GM19452 (cell line): ENCODE results near the gene GUCY2D.

ENCODE experiments used
- ATAC-seq: cut with Tn5 transposase; IDR thresholded peaks from one replicate; pipeline ENCODE4 v1.9.1; 2021; ENCODE audit not compliant: unreplicated experiment

The GUCY2D gene

DNA sequence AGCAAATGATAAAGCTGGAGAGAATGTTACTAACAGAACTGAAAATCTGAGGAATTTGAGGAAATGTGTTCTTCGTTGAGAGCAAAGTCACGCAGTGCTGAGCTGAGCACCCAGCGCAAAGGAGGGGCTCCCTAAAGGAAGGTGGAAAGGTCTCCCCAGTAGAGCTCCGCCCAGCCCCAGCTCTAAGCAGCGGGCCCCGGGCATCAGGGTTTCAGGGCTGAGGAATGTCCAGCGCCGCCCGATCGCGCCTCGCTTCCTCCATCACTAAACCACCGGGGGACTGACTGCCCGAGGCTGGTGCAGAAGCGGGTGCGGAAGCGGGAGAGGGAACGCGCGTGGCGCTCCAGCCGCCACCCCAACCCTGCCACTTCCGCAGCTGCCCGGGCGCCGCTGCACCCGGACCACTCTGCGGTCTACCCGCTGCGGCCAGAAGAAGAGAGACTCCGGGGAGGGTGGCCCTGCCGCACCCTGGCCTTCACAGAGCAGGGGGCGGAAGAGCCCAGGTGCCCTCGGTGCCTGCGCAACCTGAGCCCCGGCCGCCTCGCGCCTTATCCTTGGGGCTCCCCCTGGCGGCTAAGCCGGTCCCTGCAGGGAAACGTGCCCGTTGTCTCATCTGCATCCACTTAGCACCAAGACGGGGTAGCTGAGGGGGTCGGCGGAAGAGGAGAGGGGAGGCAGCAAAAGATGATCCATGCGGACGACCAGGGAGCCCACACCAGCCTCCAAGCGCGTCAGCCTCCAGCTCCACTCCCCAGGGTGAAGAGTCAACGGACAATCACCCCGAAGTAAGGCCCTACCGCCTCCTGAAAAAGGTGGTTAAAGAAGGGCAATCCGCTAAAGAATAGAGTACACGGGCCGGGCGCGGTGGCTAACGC is 12.4 kb upstream of the GUCY2D start:
- ATAC-seq, result peak; percentile 80

DNA sequence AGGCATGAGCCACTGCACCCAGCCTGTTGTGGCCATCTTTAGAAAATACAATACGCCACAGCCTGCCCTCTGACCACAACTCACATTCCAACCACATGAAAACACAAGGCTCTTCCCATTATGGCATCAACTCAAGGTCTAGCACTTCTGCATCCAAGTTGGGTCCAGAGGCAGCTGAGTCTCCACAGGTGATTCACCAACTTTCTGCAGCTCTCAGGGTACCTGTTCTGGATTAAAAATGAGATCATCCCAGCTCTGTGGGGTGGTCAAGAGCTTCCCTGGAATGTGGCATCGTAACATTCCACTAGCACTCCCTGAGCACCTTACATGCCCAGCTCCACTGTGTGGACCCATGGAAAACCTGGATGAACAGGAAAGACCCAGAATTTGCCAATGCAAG is 9.9 kb upstream of the GUCY2D start:
- ATAC-seq, result no peak

GRCh38 chr17:7992924-7993323 is 9.5 kb upstream of the GUCY2D start:
- ATAC-seq, result no peak

GRCh38 chr17:7993972-7994589 is 8.3 kb upstream of the GUCY2D start:
- ATAC-seq, result no peak

DNA sequence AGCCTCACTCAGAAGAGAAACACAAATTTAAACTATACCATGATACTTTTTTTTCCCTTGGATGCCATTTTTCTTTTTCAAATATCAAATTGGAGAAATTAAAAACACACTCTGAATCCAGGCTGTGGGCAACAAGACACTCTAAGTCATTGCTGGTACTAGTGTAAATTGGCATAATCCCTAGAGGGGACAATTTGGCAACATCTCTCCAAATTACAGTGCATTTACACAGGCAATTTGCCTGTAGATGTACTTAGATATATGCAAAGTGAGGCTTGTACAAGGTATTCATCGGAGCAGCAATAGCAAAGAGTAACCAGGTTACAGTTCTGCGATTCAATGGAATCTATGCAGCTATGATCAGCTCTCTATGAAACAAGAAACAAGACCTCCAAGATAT is 6.7 kb upstream of the GUCY2D start:
- ATAC-seq, result no peak

GRCh38 chr17:7997186-7997585 is 5.2 kb upstream of the GUCY2D start:
- ATAC-seq, result no peak

DNA sequence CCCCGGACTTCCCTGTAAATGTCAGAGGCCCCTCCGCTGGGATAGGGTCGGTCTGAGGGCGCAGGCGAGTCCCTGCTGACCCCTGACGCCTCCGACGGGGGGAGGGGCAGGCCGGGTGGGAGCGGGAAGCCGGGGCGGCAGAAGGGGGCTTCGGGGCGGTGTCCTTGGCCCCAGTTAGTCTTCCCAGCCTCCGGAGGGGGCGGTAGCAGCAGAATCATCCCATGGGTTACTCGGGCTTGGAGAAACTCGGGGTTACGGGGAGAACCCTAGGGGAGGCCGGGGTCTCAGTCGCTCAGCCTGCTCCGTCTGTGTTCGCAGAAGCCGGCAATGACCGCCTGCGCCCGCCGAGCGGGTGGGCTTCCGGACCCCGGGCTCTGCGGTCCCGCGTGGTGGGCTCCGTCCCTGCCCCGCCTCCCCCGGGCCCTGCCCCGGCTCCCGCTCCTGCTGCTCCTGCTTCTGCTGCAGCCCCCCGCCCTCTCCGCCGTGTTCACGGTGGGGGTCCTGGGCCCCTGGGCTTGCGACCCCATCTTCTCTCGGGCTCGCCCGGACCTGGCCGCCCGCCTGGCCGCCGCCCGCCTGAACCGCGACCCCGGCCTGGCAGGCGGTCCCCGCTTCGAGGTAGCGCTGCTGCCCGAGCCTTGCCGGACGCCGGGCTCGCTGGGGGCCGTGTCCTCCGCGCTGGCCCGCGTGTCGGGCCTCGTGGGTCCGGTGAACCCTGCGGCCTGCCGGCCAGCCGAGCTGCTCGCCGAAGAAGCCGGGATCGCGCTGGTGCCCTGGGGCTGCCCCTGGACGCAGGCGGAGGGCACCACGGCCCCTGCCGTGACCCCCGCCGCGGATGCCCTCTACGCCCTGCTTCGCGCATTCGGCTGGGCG is 542 bp downstream of the GUCY2D start:
- no peak for ATAC-seq

DNA sequence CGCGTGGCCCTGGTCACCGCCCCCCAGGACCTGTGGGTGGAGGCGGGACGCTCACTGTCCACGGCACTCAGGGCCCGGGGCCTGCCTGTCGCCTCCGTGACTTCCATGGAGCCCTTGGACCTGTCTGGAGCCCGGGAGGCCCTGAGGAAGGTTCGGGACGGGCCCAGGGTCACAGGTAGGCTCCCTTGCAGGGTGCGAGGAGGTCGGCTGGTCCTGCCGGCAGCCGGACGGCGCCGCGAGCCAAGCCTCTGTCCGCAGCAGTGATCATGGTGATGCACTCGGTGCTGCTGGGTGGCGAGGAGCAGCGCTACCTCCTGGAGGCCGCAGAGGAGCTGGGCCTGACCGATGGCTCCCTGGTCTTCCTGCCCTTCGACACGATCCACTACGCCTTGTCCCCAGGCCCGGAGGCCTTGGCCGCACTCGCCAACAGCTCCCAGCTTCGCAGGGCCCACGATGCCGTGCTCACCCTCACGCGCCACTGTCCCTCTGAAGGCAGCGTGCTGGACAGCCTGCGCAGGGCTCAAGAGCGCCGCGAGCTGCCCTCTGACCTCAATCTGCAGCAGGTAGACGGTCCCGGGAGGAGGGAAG is 1.3 kb downstream of the GUCY2D start:
- ATAC-seq, result no peak

GRCh38 chr17:8004899-8005298 is 2.5 kb downstream of the GUCY2D start:
- no peak for ATAC-seq

DNA sequence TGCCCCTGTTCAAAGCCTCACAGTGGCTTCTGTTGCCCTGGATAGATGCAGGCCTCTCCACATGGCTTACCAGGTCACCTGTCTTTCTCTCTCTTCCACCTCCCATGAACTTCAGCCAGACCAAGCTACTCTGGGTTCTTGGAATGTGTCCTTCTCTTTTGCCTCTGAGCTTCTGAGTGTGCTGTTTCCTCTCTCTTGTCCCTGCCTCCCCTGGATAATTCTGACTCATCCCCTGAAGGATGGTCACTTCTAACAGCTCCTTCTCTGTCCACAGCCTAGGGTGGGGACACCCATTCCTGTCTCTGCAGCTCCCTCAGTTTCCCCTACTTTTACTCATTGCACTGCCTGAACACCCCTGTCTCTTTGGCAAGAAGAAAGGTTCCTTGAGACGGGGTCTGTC is 2.9 kb downstream of the GUCY2D start:
- ATAC-seq, result no peak

DNA sequence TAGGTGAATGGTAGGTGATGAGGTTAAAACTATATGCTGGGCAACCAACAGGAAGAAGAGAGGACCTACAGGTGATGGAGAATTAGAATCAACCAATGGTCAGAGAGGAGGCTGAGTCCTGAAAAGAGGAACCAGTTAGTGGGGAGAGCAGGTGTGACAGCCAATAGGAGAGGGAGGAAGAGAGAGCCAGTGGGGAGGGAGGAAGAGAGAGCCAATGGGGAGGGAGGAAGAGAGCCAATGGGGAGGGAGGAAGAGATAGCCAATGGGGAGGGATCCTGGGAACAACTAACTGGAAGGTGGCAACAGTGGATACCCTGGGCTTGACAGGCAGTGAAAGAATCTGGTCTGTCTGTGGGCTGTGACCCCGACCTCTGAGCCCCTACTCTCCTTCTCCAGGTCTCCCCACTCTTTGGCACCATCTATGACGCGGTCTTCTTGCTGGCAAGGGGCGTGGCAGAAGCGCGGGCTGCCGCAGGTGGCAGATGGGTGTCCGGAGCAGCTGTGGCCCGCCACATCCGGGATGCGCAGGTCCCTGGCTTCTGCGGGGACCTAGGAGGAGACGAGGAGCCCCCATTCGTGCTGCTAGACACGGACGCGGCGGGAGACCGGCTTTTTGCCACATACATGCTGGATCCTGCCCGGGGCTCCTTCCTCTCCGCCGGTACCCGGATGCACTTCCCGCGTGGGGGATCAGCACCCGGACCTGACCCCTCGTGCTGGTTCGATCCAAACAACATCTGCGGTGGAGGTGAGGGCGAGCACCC is 3.7 kb downstream of the GUCY2D start:
- no peak for ATAC-seq

- no peak for ATAC-seq
Observed at GRCh38 chr17:8006836-8007680, 4.6 kb downstream of the GUCY2D start.

- ATAC-seq, result no peak
Observed at GRCh38 chr17:8007836-8008235, 5.4 kb downstream of the GUCY2D start.

GRCh38 chr17:8012045-8012580 is 9.7 kb downstream of the GUCY2D start:
- no peak for ATAC-seq

DNA sequence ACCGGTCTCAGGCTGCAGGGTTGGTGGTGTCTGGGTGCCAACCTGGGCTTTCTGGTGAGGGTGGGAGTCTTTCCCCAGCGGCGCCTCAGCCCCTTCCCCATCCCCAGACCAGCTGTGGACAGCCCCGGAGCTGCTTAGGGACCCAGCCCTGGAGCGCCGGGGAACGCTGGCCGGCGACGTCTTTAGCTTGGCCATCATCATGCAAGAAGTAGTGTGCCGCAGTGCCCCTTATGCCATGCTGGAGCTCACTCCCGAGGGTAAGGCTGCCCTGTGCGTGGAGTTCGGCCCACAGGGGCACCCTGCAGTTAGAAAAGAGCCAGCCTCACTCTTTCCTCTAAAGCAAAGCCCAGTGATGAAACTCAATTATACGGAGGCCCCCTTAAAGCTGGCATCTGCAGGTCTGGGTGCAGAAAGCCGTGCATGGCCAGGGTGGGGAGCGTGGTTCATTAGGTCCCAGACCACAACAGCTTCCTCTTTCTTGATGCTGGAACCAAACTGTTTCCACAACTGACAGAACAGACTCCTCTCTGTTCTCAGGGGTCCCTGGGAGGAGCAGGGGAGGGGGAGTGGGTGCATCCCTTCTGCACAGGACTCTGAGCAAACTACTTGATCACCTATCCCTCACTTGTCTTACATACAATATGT is 10.7 kb downstream of the GUCY2D start:
- ATAC-seq, result no peak

GRCh38 chr17:8013731-8014557 is 11.5 kb downstream of the GUCY2D start:
- no peak for ATAC-seq

GRCh38 chr17:8014558-8014850 is 12.1 kb downstream of the GUCY2D start:
- no peak for ATAC-seq
